HFFc6 (cell line): ENCODE data around the gene MRPL46. TPM values are rescaled to one million over a fixed set of nuclear protein-coding genes. Genes with fewer than 3 reads are reported as not detected.
"Not testable (repeated sequence)": the region's sequence is repeated elsewhere in the genome, so short reads cannot be mapped to it uniquely, and the experiment has no call there.

ENCODE experiments used
- DNase-seq: peaks from one replicate; pipeline ENCODE4 v3.0.0-alpha.2; 2018
- H3K27ac Mint-ChIP-seq: 2 replicates; pipeline ENCODE4 v1.8.0; 2020; ENCODE audit warnings: mild to moderate bottlenecking, mixed read lengths
- H3K27me3 Mint-ChIP-seq: 2 replicates; pipeline ENCODE4 v1.8.0; 2021; ENCODE audit warnings: mild to moderate bottlenecking, moderate library complexity, mixed read lengths; ENCODE audit not compliant: insufficient read depth
- H3K36me3 Mint-ChIP-seq: 2 replicates; pipeline ENCODE4 v1.8.0; 2021; ENCODE audit warnings: low read depth, mixed read lengths
- H3K4me1 Mint-ChIP-seq: 2 replicates; pipeline ENCODE4 v1.8.0; 2020; ENCODE audit warnings: low read depth, mixed read lengths
- H3K4me3 Mint-ChIP-seq: 2 replicates; pipeline ENCODE4 v1.8.0; 2020; ENCODE audit warnings: mild to moderate bottlenecking, moderate library complexity, mixed read lengths
- H3K9me3 Mint-ChIP-seq: 2 replicates; pipeline ENCODE4 v1.8.0; 2020; ENCODE audit warnings: mild to moderate bottlenecking, mixed read lengths
- total RNA-seq, 6 experiments: library from RNA; stranded (reverse); fragmentation: NEBNext Ultra II Directional; extraction: Animal tissue kit (Norgen Biotek cat#: 25700); gene quantifications; 2 replicates in 1 of 6; 3 replicates in 5 of 6; pipeline ENCODE4 v1.2.3, GENCODE V29; 2021
- TF ChIP-seq, protein P1 (sequence below): fragments of 200-600 bp; sonication (generic); IDR thresholded peaks from 2 replicates; pipeline ENCODE4 v1.5.0; 2021; ENCODE audit warnings: antibody characterized with exemption, mild to moderate bottlenecking

MRPL46 gene
- total RNA-seq, 6 experiments from 2014 or later = 27.3 to 31.3 (median 29.0) TPM

DNA sequence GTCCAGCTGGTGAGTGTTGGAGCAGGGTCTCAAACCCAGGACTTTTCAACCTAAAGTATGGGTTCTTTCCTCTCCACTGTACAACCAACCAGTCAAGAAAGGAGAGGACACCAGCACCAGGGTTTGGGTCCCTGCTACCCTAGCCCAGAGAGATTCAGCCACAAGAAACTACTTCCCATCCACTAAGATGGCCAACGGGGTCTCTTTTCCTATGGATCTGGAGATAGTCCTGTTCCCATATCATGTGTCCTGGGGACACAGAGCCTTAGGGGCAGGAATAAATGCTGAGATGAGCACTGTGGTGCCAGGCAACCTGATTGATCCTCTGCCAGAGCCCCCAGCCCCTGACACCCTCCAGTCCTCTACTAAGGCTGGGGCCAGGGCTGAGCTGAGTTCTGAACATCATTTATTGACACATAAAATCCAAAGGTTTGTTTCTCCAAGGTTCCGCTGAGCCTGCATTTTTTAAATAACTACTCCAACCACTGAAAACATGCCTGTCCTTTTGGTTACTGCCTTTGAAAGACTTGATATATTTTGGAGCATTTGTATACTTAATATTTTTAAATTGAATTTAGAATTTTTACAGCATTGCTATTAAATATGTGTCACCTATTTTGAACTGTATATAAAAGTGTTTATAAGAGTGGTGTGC lies 26.0 kb downstream of the MRPL46 start:
- H3K27me3 Mint-ChIP-seq = peaks cover 9% of the 10 kb centered on the region; the same call in 1 of the 2 replicates
- no peak overlapping the region for H3K27ac Mint-ChIP-seq
- no peak overlapping the region for H3K4me3 Mint-ChIP-seq

DNA sequence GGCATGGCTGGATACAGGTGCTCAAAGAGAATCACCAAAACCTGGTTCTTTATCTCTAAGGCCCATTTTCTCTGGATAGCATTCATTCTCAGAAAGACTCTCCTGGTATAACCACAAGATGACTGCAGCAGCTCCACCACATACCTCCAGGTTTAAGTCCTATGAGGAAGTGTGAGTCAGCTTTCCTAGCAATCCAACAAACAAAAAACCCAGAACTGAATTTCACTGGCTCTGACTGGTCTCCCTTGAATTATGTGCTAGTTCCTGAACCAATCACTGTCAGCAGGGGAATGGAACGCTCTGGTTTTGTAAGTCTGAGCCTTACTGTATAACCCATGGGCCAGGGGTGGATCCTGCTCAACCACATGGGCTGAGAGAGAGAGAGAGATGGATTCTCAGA lies 27.2 kb downstream of the MRPL46 start:
- TF ChIP-seq, protein P1, sequence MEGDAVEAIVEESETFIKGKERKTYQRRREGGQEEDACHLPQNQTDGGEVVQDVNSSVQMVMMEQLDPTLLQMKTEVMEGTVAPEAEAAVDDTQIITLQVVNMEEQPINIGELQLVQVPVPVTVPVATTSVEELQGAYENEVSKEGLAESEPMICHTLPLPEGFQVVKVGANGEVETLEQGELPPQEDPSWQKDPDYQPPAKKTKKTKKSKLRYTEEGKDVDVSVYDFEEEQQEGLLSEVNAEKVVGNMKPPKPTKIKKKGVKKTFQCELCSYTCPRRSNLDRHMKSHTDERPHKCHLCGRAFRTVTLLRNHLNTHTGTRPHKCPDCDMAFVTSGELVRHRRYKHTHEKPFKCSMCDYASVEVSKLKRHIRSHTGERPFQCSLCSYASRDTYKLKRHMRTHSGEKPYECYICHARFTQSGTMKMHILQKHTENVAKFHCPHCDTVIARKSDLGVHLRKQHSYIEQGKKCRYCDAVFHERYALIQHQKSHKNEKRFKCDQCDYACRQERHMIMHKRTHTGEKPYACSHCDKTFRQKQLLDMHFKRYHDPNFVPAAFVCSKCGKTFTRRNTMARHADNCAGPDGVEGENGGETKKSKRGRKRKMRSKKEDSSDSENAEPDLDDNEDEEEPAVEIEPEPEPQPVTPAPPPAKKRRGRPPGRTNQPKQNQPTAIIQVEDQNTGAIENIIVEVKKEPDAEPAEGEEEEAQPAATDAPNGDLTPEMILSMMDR = no peak
- peaks cover 33% of the 10 kb centered on the region for H3K9me3 Mint-ChIP-seq
- H3K4me1 Mint-ChIP-seq = peaks cover 22% of the 10 kb centered on the region
- peaks cover 8% of the 10 kb centered on the region; the same call in 1 of the 2 replicates for H3K36me3 Mint-ChIP-seq
- peak overlapping the region; percentile 60; the same call in 1 of the 2 replicates for H3K27ac Mint-ChIP-seq
- H3K4me3 Mint-ChIP-seq = no peak overlapping the region
- peak; percentile 78 for DNase-seq
- H3K27me3 Mint-ChIP-seq = peaks cover 9% of the 10 kb centered on the region; the same call in 1 of the 2 replicates

More for the DNA sequence above, 26.0 kb downstream of the MRPL46 start:
- DNase-seq = no peak
- TF ChIP-seq, protein P1 = no peak
- Mint-ChIP-seq H3K9me3 (peaks cover 33% of the 10 kb centered on the region), H3K36me3 (peaks cover 8% of the 10 kb centered on the region; the same call in 1 of the 2 replicates), H3K4me1 (peaks cover 16% of the 10 kb centered on the region)

DNA sequence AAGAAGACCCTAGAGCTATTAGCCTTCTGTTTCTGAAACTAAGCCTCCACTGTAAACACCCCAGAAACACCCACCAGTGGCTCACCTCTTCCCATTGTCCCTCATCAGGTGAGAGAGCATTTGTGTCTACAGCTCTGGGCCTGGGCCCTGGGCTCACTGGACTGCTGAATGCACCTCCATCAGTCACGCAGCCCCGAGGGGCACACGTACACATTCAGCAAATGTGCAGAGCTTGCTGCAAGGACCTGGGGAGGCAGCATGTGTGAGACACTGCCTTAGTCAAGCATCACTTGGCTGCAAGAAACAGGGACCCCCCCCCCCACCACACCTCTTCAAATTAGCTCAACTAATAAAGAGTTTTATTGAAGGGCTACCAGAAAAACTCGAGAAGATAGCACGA lies 29.0 kb downstream of the MRPL46 start:
- TF ChIP-seq, protein P1 = no peak
- no peaks in the 10 kb centered on the region for H3K36me3 Mint-ChIP-seq
- H3K27ac Mint-ChIP-seq = no peak overlapping the region
- peaks cover 22% of the 10 kb centered on the region for H3K4me1 Mint-ChIP-seq
- no peak for DNase-seq
- H3K4me3 Mint-ChIP-seq = no peak overlapping the region; the same call in 1 of the 2 replicates
- H3K27me3 Mint-ChIP-seq = peaks cover 9% of the 10 kb centered on the region
- H3K9me3 Mint-ChIP-seq = peaks cover 19% of the 10 kb centered on the region

DNA sequence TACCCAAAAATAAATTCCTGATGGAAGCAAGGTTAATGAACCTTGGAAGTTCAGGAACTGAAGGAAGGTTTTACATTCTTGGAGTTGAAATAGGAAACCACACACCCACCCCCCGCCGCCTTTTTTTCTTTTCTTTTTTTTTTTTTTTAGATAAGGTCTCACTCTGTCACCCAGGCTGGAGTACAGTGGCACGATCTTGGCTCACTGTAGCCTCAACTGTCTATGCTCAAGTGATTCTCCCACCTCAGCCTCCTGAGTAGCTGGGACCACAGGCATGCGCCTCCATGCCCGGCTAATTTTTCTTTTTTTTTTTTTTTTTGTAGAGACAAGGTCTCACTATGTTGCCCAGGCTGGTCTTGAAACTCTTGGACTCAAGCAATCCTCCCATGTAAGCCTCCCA lies 33.1 kb downstream of the MRPL46 start:
- H3K9me3 Mint-ChIP-seq, H3K4me3 Mint-ChIP-seq, H3K27ac Mint-ChIP-seq, H3K36me3 Mint-ChIP-seq, DNase-seq: not testable (repeated sequence)
- peaks cover 20% of the 10 kb centered on the region for H3K27me3 Mint-ChIP-seq
- peaks cover 12% of the 10 kb centered on the region for H3K4me1 Mint-ChIP-seq

DNA sequence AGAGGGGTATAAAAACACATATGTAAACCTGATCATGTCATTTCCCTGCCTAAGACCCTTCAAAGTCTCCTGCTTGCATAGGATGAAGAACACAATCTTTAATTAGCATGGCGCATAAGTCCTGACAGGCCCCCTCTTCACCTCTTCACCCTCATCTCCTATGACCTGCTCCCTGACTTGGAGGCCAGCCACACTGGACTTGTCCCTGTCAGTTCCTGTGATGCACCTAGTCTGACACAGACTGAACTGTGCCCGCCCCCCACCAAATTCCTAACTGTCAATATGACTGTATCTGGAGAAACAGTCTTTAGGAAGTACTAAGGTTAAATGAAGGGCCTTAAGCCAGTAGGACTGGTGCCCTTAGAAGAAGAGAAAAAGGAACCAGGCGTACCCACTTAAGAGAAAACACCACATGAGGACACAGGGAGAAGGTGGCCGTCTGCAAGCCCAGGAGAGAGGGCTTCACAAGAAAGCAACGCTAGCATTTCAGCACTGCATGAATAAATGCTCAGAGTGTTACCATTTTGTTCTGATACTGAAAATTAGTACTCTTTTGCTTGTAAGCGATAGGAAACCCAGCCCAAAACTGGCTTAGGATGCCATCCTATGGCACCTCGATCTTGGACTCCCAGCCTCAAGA lies 34.0 kb downstream of the MRPL46 start:
- TF ChIP-seq, protein P1 = no peak
- DNase-seq = no peak
- no peak overlapping the region for H3K4me3 Mint-ChIP-seq
- H3K4me1 Mint-ChIP-seq = peaks cover 7% of the 10 kb centered on the region
- no peaks in the 10 kb centered on the region for H3K9me3 Mint-ChIP-seq
- no peaks in the 10 kb centered on the region for H3K36me3 Mint-ChIP-seq
- no peak overlapping the region for H3K27ac Mint-ChIP-seq
- H3K27me3 Mint-ChIP-seq = peaks cover 20% of the 10 kb centered on the region

DNA sequence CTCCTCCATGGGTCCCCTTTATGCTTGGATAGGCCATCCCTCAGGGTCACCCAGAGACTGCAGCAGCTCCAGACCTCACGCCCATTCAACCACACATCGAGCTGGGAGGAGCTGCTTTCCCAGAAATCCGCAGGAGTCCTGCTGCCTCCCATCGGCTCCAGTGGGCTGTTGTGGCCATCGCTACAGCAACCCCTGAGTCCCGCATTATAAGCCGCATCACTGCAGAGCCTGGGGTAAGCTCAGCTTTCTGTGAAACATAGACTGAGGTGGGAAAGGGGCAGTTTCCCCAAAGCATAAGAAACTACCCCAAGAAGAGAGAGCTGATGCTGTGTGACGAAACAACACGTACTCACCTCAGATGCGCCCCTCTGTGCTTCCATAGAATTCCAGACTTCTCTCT lies 35.7 kb downstream of the MRPL46 start:
- peaks cover 7% of the 10 kb centered on the region for H3K4me1 Mint-ChIP-seq
- peaks cover 21% of the 10 kb centered on the region for H3K27me3 Mint-ChIP-seq
- no peak overlapping the region for H3K4me3 Mint-ChIP-seq
- TF ChIP-seq, protein P1 = no peak
- no peak for DNase-seq
- H3K27ac Mint-ChIP-seq = no peak overlapping the region
- H3K9me3 Mint-ChIP-seq = no peaks in the 10 kb centered on the region
- no peaks in the 10 kb centered on the region for H3K36me3 Mint-ChIP-seq
